ENCODE measurements around the gene SLC6A19.

SLC6A19 gene

GRCh38 chr5:1195916-1196315 lies 5.5 kb upstream of the SLC6A19 start:
- no peak for DNase-seq (ENCODE audit: low read depth)

DNA sequence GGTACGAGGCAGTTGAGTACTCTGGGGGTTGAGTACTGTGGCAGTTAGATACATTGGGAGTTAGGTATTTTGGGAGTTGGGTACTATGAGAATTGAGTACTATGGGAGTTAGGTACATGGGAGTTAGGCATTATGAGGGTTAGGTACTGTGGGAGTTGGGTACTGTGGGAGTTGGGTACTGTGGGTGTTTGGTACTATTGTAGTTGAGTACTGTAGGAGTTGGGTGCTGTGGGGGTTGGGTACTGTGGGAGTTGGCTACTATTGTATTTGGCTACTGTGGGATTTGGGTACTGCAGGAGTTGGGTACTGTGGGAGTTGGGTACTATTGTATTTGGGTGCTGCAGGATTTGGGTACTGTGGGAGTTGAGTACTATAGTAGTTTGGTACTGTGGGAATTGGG lies 4.8 kb upstream of the SLC6A19 start:
- DNase-seq (ENCODE audit: low read depth): no peak

DNA sequence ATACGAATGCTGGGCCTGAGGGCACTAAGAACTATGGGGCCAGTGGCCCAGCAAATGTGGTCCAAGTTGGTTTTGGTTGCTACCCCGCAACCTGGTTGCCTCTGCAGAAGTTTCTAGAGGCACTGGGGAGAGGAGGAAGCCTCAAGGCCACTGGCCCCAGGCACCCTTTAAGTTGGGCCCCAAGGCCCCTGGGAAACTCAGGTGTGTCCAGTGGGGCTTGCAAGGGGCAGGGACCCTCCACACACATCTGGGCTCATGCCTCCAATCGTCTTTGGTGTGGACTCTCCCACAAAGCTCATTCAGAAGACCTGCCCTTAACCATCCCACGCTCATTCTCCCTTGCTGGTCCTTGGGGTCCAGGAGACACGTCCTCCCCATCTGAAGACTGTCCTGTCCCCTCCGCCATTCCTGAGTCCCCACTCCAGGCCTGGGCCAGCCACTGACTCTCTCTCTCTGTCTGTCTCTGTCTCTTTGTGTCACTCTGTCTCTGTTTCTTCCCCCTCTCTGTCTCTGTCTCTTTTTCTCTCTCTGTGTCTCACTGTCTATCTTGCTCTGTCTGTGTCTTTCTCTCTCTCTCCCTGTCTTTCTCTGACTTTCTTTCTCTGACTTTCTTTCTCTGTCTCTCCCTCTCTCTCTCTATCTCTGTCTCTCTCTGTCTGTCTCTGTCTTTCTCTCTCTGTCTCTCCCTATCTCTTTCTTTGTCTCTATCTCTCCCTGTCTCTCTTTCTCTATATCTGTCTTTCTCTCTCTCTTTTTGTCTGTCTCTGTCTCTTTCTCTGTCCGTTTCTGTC lies 3.3 kb upstream of the SLC6A19 start:
- DNase-seq (ENCODE audit: low read depth): no peak

GRCh38 chr5:1199340-1199648 lies 2.1 kb upstream of the SLC6A19 start:
- DNase-seq (ENCODE audit: low read depth): no peak

- DNase-seq (ENCODE audit: low read depth): no peak
Observed at GRCh38 chr5:1199649-1200494, 1.5 kb upstream of the SLC6A19 start.

- DNase-seq (ENCODE audit: low read depth): no peak
Observed at GRCh38 chr5:1200495-1201326, 684 bp upstream of the SLC6A19 start.

GRCh38 chr5:1202026-1202797 lies 817 bp downstream of the SLC6A19 start:
- no peak for DNase-seq (ENCODE audit: low read depth)

GRCh38 chr5:1202798-1203185 lies 1.4 kb downstream of the SLC6A19 start:
- no peak for DNase-seq (ENCODE audit: low read depth)

DNA sequence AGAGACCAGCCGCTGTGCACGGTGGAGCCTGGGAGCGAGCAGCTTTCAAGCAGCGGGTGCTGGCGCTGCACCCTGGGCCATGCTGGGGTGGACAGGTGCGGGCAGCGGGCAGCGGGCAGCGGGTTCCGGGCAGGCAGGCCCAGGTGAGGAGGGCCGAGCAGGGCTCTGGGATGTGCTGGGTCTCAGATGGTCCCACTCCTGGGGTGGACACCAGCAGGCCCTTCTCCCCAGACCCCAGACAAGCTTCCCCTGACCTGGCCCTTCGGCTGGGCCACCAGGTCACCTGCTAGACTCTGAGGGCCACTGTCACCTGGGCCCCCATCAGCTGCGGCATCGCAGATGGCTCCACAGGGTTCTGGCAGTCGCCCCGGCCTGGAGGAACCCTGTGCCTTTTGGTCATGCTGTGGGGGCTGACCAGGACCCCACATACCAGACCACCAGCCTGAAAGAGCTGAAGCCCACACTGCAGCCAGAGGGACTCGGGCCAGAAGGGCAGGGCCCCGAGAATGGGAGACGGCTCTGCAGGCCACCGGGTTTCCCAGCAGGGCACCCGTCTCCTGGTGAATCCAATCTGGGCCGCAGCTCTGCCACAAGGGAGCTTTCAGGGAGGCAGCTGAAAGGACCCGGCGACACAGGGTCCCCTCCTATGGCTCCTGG lies 2.0 kb downstream of the SLC6A19 start:
- no peak for DNase-seq (ENCODE audit: low read depth)

- no peak for DNase-seq (ENCODE audit: low read depth)
Observed at GRCh38 chr5:1203968-1204692, 2.7 kb downstream of the SLC6A19 start.

DNA sequence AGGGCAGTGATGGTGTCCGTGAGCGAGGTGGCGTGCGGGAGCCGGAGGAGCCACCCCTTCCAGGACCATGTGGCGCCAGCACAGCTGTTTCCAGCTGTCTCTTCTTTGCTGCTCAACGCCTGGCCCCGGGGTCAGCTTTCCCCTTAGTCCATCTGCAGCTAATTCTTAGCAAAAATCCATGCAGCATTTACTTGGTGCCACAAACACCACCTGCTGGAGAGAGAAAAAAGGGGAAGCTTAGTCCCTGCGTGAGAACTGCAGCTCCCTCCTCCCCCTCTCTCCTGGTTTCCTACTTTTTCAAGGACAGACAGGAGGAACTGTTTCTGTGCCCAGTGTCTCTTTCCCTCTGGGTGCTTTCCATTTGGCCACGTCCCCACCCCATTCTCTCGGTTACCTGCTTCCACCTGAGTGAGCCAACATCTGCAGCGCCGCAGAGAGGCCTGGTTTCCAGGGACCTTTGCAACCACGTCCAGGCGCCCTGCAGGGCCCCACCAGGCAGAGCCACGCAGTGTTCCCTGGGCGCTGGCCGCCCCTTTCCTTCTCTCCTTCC lies 3.4 kb downstream of the SLC6A19 start:
- no peak for DNase-seq (ENCODE audit: low read depth)

GRCh38 chr5:1205255-1206180 lies 4.1 kb downstream of the SLC6A19 start:
- DNase-seq (ENCODE audit: low read depth): no peak

GRCh38 chr5:1206521-1207412 lies 5.4 kb downstream of the SLC6A19 start:
- DNase-seq (ENCODE audit: low read depth): no peak

- DNase-seq (ENCODE audit: low read depth): no peak
Observed at GRCh38 chr5:1207555-1207954, 6.2 kb downstream of the SLC6A19 start.

DNA sequence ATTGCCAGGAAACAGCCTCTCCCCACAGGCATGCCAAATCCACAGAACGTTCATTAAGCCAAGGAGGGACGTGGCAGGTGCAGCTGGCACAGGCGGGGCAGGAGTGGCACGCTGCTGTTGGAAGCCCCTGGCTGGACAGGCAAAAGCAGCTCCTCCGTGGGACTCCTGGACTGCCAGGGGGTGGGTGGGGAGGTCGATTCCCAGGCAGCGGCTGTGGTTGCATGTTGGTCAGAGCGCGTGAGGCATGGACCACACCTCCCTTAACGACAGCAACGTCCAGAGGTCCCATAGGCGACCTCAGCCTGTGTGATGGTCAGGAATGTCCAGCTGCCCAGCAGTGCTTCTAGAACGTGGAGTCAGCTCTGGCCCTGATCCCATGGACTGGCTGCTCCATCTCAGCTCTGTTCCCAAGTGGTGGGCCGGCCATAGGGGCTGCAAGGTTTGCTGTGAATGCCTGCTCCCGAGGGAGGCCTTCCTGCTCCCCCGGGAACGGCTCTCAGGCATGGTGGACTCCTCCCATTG lies 6.9 kb downstream of the SLC6A19 start:
- no peak for DNase-seq (ENCODE audit: low read depth)

DNA sequence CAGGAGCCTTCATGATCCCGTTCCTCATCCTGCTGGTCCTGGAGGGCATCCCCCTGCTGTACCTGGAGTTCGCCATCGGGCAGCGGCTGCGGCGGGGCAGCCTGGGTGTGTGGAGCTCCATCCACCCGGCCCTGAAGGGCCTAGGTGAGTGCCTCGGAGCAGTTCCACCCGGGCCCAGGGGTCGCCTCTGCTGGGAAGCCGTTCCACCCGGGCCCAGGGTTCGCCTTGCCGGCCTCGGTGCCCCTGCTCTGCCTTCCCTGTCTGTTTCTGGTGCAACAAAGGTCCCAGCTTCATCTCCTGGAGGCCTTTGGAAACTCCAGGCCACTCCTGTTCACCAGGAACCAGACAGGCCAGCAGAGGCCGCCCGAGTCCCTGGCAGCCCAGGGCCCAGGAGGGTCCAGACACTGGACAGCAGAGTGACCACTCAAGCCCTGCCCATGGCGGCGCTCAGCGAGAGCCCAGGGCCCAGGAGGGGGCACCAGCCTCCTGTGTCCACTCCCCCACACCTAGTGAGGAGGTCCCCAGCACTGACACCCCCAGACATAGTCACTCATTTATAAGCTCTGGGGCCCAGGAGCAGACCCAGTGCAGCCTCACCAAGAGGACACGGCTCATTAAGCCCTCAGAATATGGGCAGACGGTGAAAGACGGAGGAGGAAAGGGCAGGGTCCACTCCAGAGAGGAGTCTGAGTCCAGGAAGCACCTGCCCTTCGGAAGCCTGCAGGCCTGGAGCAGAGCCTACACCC lies 7.5 kb downstream of the SLC6A19 start:
- DNase-seq (ENCODE audit: low read depth): no peak

- no peak for DNase-seq (ENCODE audit: low read depth)
Observed at GRCh38 chr5:1209489-1209852, 8.1 kb downstream of the SLC6A19 start.
